ENCODE results near the gene CHAF1B. TPM values are rescaled to one million over a fixed set of nuclear protein-coding genes. Genes with fewer than 3 reads are reported as not detected.

The CHAF1B gene
- total RNA-seq, 4 donors from 2014 or later: 0.31 to 2.1 (median 1.1) TPM

DNA sequence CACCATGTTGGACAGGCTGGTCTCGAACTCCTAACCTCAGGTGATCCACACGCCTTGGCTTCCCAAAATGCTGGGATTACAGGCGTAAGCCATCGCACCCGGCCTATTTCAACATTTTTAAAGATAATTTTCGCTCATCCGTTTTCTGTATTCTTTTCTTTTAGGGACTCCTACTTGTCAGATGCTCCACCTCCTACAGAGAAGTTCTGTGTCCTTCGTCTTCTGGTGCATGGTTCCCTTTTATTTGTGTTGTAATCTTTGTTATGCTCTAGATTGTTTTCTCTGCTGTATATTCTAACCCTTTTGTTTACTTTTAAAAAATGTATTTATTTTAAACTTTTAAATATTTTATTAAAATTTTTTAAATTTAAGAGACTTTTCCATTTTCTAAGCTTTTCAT is 66.3 kb downstream of the CHAF1B start:
- WGBS, 2 donors (ENCODE audit: low coverage in 1 of 2): 93 to 94% methylated on average over 6 to 8 of the region's 8 CpGs
- no peaks in the 10 kb centered on the region for H3K27me3 ChIP-seq
- H3K4me3 ChIP-seq: no peak overlapping the region
- no peaks in the 10 kb centered on the region for H3K36me3 ChIP-seq
- no peaks in the 10 kb centered on the region for H3K9me3 ChIP-seq
- peaks cover 0 to 11% (median 0%) of the 10 kb centered on the region in 3 donors for H3K4me1 ChIP-seq
- H3K27ac ChIP-seq: no peak overlapping the region
- TF ChIP-seq, protein P1, sequence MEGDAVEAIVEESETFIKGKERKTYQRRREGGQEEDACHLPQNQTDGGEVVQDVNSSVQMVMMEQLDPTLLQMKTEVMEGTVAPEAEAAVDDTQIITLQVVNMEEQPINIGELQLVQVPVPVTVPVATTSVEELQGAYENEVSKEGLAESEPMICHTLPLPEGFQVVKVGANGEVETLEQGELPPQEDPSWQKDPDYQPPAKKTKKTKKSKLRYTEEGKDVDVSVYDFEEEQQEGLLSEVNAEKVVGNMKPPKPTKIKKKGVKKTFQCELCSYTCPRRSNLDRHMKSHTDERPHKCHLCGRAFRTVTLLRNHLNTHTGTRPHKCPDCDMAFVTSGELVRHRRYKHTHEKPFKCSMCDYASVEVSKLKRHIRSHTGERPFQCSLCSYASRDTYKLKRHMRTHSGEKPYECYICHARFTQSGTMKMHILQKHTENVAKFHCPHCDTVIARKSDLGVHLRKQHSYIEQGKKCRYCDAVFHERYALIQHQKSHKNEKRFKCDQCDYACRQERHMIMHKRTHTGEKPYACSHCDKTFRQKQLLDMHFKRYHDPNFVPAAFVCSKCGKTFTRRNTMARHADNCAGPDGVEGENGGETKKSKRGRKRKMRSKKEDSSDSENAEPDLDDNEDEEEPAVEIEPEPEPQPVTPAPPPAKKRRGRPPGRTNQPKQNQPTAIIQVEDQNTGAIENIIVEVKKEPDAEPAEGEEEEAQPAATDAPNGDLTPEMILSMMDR (IDR thresholded peaks at IDR 0.05): no peak
- TF ChIP-seq POLR2AphosphoS5 (IDR thresholded peaks at IDR 0.05) (no peak), POLR2A (IDR thresholded peaks at IDR 0.05) (no peak), EP300 (IDR thresholded peaks at IDR 0.05) (no peak)
- ATAC-seq: no peak

DNA sequence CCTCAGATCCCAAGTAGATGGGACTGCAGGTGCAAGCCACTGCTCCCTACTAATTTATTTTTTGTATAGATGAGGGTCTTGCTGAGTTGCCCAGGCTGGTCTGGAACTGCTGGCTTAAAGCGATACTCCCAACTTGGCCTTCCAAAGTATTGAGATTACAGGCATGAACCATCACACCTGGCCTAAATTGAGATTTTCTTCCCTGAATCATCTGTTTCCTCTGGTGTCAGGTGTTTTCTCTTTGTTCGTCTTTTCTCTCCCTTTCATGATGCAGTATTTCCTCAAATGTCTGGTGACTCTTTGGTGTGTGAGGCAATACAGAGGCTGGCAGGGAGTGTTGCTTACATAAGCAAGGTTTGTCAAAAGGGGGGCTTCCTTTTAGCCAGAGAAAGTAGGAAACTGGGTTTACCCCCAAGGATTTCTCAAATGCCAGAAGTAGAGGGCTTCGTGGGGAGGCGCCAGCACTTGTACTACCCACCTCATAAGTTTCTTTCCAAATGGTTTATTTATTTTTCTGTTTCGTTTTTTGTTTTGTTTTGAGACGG is 67.2 kb downstream of the CHAF1B start:
- Histone ChIP-seq H3K27ac (no peak overlapping the region), H3K27me3 (no peaks in the 10 kb centered on the region), H3K9me3 (no peaks in the 10 kb centered on the region), H3K36me3 (no peaks in the 10 kb centered on the region), H3K4me1 (peaks cover 0 to 11% (median 0%) of the 10 kb centered on the region in 3 donors), H3K4me3 (no peak overlapping the region)
- TF ChIP-seq, protein P1 (IDR thresholded peaks at IDR 0.05): no peak
- no peak for TF ChIP-seq POLR2A (IDR thresholded peaks at IDR 0.05)
- TF ChIP-seq EP300 (IDR thresholded peaks at IDR 0.05): no peak
- no peak for TF ChIP-seq POLR2AphosphoS5 (IDR thresholded peaks at IDR 0.05)
- ATAC-seq: no peak
- 79% methylated on average over 6 of the region's 6 CpGs; no CpG with 5 or more reads in 1 of the 2 donors for WGBS, 2 donors (ENCODE audit: low coverage in 1 of 2)

DNA sequence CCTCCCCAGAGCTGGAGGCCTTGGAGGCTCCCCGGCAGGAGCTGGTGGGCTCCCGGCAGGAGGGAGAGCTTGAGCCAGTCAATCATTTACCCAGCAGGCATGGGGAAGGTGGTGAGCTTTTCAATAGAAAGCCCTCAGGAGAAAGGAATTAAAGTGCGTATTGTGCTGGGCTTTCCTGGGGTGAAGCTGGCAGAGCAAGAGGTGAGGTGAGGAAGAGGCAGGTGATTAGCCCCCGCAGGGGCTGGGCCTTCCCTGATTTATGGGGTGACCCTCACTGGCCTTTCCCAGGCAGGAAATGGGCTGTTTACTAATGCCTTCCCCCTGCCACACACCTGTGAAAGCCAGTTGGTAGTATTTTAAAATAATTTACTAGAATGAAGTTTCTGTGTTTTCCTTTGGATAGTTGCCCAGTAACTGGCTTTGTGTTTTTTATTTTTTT is 68.9 kb downstream of the CHAF1B start:
- WGBS, 2 donors (ENCODE audit: low coverage in 1 of 2): 20 to 44% methylated on average over 1 to 2 of the region's 4 CpGs
- H3K4me3 ChIP-seq: no peak overlapping the region
- H3K27me3 ChIP-seq: no peaks in the 10 kb centered on the region
- H3K27ac ChIP-seq: no peak overlapping the region
- no peaks in the 10 kb centered on the region for H3K36me3 ChIP-seq
- ATAC-seq: no peak
- H3K9me3 ChIP-seq: no peaks in the 10 kb centered on the region
- peaks cover 0 to 11% (median 0%) of the 10 kb centered on the region in 3 donors for H3K4me1 ChIP-seq
- TF ChIP-seq EP300 (IDR thresholded peaks at IDR 0.05) (no peak), POLR2A (IDR thresholded peaks at IDR 0.05) (no peak), POLR2AphosphoS5 (IDR thresholded peaks at IDR 0.05) (no peak)
- TF ChIP-seq, protein P1 (IDR thresholded peaks at IDR 0.05): no peak

DNA sequence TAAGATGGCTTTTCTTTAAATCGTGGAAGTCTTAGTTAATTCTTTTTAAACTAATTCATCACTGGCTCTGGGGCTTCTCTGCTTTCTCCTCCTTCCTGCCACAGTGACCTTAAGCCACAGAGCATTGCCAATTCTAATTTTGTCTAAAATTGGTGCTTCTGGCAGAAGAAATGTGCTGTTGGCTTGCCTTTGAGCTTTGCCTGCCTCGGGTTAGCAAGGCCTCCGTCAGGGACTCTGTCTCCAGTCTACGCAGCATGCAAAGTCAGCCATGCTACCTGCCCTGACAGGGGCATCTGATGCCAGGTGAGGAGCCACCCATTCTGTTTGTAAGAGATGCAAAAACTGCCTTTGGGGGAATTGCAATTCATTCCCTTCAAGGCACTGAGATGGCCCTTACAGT is 69.5 kb downstream of the CHAF1B start:
- ATAC-seq: no peak
- Histone ChIP-seq H3K4me3 (no peak overlapping the region), H3K9me3 (no peaks in the 10 kb centered on the region), H3K4me1 (peaks cover 0 to 11% (median 0%) of the 10 kb centered on the region in 3 donors), H3K36me3 (no peaks in the 10 kb centered on the region), H3K27ac (no peak overlapping the region), H3K27me3 (no peaks in the 10 kb centered on the region)
- 50 to 61% methylated on average over 4 of the region's 4 CpGs for WGBS, 2 donors (ENCODE audit: low coverage in 1 of 2)
- TF ChIP-seq, protein P1 (IDR thresholded peaks at IDR 0.05): no peak
- TF ChIP-seq EP300 (IDR thresholded peaks at IDR 0.05): no peak
- TF ChIP-seq POLR2AphosphoS5 (IDR thresholded peaks at IDR 0.05): no peak
- no peak for TF ChIP-seq POLR2A (IDR thresholded peaks at IDR 0.05)

DNA sequence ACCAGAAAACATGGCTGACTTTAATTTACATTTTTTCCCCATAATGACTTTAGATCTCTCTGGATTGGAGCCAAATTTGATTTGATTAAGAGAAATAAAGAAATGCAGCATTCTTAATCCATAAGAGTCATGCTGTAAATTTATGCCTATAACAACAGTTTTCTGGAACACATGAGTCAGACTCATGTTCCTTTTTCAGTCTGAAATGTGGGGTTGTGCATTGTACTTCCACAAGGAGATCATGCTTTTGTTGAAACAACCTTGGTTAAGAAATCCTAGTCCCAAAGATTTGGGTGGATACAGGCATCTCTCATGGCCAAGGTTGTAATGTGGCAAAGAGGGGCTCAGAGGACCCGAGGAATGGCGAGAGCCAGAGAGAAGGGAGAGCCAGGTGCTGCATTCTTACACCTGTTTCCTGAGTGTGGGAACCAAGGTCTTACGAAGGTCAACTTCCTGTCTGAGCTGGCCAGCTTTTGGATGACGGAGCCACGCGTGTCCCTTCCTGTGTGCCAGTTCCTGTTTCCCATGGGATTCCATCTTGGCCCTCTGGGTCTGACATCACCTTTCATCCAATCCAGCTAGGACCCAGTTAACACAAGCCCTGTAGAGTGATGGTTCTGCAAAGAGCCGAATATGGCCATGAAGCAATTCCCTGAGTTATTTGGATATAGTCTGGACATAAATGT is 71.7 kb downstream of the CHAF1B start:
- no peak for ATAC-seq

More for the DNA sequence above, 71.7 kb downstream of the CHAF1B start:
- H3K36me3 ChIP-seq: no peaks in the 10 kb centered on the region
- no peak for TF ChIP-seq EP300 (IDR thresholded peaks at IDR 0.05)
- TF ChIP-seq, protein P1 (IDR thresholded peaks at IDR 0.05): no peak
- no peak for TF ChIP-seq POLR2A (IDR thresholded peaks at IDR 0.05)
- no peak for TF ChIP-seq POLR2AphosphoS5 (IDR thresholded peaks at IDR 0.05)
- H3K4me3 ChIP-seq: no peak overlapping the region
- H3K27ac ChIP-seq: no peak overlapping the region
- H3K4me1 ChIP-seq: peaks cover 0 to 11% (median 0%) of the 10 kb centered on the region in 3 donors
- no peaks in the 10 kb centered on the region for H3K9me3 ChIP-seq
- WGBS, 2 donors (ENCODE audit: low coverage in 1 of 2): 71 to 83% methylated on average over 3 to 6 of the region's 7 CpGs
- peaks cover 15% of the 10 kb centered on the region for H3K27me3 ChIP-seq
